GM12892 (cell line): ENCODE data around the gene ATP9B.

Source experiments
- POLR2A ChIP-seq: IDR thresholded peaks from 2 replicates; pipeline ENCODE4 v1.6.1; 2011; ENCODE audit warnings: low read depth, low read length, control low read depth
- POLR2AphosphoS5 ChIP-seq: IDR thresholded peaks from 2 replicates; pipeline ENCODE4 v1.6.1; 2011; ENCODE audit warnings: low read depth, low read length, control low read depth

DNA sequence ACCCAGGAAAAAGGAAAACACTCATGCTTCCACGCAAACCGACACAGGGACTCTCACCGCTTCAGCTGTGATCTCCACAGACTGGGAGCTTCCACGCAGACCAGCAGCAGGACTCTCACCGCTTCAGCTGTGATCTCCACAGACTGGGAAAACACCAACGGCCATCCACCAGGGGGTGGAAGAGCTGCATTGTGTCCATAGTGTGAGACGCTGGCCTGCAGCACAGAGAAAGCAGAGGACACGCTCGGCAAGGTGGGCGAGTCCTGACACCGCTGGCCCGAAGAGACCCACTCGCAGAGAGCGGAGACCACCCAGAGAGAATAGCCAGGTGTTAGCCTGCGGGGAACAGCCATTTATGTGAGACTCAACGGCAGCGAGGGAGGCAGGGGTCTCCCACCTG is 284.1 kb downstream of the ATP9B start:
- TF ChIP-seq POLR2A (no peak), POLR2AphosphoS5 (no peak)
